ENCODE results near the gene DIP2C.
"Not testable (repeated sequence)": the region's sequence is repeated elsewhere in the genome, so short reads cannot be mapped to it uniquely, and the experiment has no call there.

The DIP2C gene

DNA sequence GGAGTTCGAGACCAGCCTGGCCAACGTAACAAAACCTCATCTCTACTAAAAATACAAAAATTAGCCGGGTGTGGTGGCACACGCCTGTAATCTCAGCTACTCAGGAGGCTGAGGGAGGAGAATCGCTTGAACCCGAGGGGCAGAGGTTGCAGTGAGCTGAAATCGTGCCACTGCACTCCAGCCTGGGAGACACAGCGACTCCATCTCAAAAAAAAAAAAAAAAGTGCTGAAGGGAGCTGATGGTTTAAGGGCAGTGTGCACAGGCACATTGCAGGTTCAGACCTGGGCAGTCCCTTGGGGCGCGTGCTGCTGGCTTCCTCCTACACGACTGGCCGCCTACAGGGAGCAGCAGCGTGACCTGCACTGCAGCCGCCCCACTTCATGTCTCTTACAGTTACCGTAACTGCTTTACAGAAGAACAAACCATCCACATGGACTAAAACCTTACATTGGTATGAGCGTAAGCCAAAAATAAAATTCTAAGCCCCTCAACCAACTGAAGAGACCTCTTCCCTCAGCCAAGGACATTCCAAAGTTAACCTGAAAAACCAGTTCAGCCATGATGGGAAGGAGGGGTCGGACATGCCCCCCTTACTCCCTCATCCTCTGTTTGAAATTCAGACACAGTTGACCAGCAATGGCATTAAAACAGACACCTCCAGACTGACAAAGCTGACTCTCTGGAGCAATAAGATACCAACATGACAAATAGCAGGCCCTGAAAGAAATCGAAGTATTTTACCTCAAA, 292.0 kb downstream of the DIP2C start:
- intact Hi-C loops (cut with DNase I; ENCODE audit: low total_unique reads), result no loop called here
- H3K27ac ChIP-seq, result no peak overlapping the region
- H3K27me3 ChIP-seq, result no peaks in the 10 kb centered on the region
- peaks cover 4 to 13% (median 7%) of the 10 kb centered on the region in 3 donors for H3K36me3 ChIP-seq
- H3K9me3 ChIP-seq, result no peaks in the 10 kb centered on the region
- H3K4me3 ChIP-seq, result no peak overlapping the region
- peaks cover 0 to 15% (median 6%) of the 10 kb centered on the region in 4 donors for H3K4me1 ChIP-seq
- TF ChIP-seq, protein P1, sequence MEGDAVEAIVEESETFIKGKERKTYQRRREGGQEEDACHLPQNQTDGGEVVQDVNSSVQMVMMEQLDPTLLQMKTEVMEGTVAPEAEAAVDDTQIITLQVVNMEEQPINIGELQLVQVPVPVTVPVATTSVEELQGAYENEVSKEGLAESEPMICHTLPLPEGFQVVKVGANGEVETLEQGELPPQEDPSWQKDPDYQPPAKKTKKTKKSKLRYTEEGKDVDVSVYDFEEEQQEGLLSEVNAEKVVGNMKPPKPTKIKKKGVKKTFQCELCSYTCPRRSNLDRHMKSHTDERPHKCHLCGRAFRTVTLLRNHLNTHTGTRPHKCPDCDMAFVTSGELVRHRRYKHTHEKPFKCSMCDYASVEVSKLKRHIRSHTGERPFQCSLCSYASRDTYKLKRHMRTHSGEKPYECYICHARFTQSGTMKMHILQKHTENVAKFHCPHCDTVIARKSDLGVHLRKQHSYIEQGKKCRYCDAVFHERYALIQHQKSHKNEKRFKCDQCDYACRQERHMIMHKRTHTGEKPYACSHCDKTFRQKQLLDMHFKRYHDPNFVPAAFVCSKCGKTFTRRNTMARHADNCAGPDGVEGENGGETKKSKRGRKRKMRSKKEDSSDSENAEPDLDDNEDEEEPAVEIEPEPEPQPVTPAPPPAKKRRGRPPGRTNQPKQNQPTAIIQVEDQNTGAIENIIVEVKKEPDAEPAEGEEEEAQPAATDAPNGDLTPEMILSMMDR (IDR thresholded peaks at IDR 0.05), result no peak
- DNase-seq, result peak in 1 of 2 donors; percentile 59

DNA sequence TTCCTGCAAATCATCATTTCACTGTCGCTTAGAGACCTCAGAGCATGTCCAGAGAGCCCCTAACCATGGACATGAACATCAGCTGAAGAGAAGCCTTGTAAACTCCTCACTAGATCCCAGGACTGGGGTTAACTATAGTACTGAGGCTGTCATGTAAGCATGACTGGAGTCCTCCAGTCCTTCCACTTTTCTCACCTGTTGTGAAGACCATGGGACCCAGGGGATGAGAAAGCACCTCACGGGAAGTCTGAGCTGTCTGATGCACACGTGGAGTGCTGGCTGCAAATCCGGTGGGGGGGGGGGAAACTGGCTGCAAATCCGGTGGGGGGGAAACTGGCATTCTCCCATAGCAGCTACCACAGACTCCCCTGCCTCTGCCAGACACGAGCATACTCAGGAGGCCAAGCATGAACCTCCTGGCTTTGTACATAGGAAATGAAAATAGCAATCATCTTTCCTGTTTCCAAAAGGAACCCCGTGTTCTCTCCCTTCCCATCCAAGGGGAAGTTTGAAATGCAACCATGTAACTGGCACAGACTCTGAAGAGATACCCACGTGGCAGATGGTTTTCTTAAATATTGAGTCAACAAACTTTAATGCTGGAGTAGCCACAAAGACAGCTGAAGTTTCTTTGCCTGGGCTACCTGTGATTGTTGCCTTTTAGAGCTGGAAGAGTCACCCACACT, 292.8 kb downstream of the DIP2C start:
- DNase-seq, result peak; percentile 33 to 61
- no peak overlapping the region for H3K4me3 ChIP-seq
- H3K4me1 ChIP-seq, result peaks cover 0 to 15% (median 6%) of the 10 kb centered on the region in 4 donors
- H3K36me3 ChIP-seq, result peaks cover 4 to 13% (median 5%) of the 10 kb centered on the region in 3 donors
- TF ChIP-seq, protein P1 (IDR thresholded peaks at IDR 0.05), result no peak
- no peaks in the 10 kb centered on the region for H3K9me3 ChIP-seq
- H3K27me3 ChIP-seq, result no peaks in the 10 kb centered on the region
- intact Hi-C loops (cut with DNase I; ENCODE audit: low total_unique reads), result no loop called here
- no peak overlapping the region for H3K27ac ChIP-seq

DNA sequence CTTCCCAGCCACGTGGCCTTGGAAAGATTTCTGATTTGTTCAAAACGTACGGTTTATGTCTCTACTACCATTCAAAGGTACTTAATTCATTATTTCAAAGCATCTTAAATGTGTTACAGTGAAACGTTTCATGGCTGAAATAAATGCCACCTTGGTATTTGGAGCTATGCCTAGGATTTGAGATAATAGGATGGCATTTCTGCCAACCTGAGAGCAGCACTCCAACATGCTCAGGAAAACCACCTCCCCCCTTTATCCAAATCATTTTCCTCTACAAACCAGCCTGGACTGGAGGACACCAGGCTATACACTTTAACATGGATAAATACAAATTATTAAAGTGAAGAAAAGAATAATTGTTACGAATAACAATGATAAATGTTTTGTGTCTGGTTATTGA, 293.4 kb downstream of the DIP2C start:
- peaks cover 4 to 13% (median 4%) of the 10 kb centered on the region in 3 donors for H3K36me3 ChIP-seq
- H3K4me1 ChIP-seq, result peaks cover 0 to 18% (median 8%) of the 10 kb centered on the region in 4 donors
- no peak overlapping the region for H3K27ac ChIP-seq
- no peak overlapping the region for H3K4me3 ChIP-seq
- TF ChIP-seq, protein P1 (IDR thresholded peaks at IDR 0.05), result no peak
- no peak for DNase-seq
- intact Hi-C loops (cut with DNase I; ENCODE audit: low total_unique reads), result no loop called here
- H3K9me3 ChIP-seq, result no peaks in the 10 kb centered on the region
- no peaks in the 10 kb centered on the region for H3K27me3 ChIP-seq

DNA sequence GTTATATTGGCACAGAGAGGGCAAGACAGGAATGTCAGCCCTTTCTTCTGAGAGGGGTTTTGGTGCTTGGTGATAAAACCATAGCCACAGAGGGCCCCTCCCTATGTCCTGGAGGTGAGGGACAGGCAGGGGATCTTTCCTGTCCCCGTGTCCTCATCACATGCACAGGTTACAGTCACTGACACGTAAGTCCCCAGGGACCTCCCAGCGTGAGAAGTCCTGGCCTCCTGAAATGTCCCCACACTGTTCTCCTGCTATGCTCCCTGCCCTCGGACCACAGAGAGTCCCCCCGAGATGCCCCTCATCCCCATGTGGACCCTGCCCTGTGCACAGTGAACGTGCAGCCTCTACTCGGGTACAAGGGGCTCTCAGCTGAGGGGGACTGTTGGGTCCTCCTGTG, 293.8 kb downstream of the DIP2C start:
- Histone ChIP-seq H3K9me3 (no peaks in the 10 kb centered on the region), H3K36me3 (peaks cover 4 to 17% (median 7%) of the 10 kb centered on the region in 3 donors), H3K27me3 (no peaks in the 10 kb centered on the region), H3K4me3 (no peak overlapping the region), H3K27ac (no peak overlapping the region), H3K4me1 (peaks cover 0 to 18% (median 8%) of the 10 kb centered on the region in 4 donors)
- TF ChIP-seq, protein P1 (IDR thresholded peaks at IDR 0.05), result no peak
- intact Hi-C loops (cut with DNase I; ENCODE audit: low total_unique reads), result no loop called here
- DNase-seq, result peak in 1 of 2 donors; percentile 46

DNA sequence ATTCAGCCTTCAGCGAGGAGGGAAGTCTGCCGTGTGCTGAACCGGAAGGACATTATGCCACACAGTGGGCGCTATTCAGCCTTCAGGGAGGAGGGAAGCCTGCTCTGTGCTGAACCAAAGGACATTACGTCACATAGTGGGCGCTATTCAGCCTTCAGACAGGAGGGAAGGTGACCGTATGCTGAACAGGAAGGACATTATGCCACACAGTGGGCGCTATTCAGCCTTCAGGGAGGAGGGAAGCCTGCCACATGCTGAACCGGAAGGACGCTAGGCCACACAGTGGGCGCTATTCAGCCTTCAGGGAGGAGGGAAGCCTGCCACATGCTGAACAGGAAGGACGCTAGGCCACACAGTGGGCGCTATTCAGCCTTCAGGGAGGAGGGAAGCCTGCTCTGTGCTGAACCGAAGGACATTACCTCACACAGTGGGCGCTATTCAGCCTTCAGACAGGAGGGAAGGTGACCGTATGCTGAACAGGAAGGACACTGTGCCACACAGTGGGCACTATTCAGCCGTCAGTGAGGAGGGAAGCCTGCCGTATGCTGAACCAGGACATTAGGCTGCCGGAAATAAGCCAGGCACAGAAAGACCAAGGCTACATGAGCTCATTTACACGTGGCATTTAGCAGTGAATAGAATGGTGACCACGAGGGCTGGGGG, 294.9 kb downstream of the DIP2C start:
- H3K27ac ChIP-seq; H3K9me3 ChIP-seq; intact Hi-C loops (cut with DNase I; ENCODE audit: low total_unique reads); H3K27me3 ChIP-seq; H3K4me3 ChIP-seq: not testable (repeated sequence)
- peaks cover 0 to 18% (median 8%) of the 10 kb centered on the region in 4 donors for H3K4me1 ChIP-seq
- H3K36me3 ChIP-seq, result peaks cover 15 to 24% (median 18%) of the 10 kb centered on the region in 3 donors
- DNase-seq, result peak; percentile 38 to 69
